IMR-90 (cell line): ENCODE data around the gene FOXO3. TPM values are rescaled to one million over a fixed set of nuclear protein-coding genes. Genes with fewer than 3 reads are reported as not detected.

Experiments used
- ATAC-seq: fragments of 200-7000 bp; cut with Tn5 transposase; 2 replicates; pipeline ENCODE4 v1.9.1; 2020; ENCODE audit warnings: low read depth, mild to moderate bottlenecking, moderate library complexity
- BruUV-seq: library from RNA; stranded (reverse); fragments of 400-500 nt; replicated peaks from 2 replicates; lab custom pipeline; 2021; lab: Mats Ljungman, UMichigan
- CTCF ChIA-PET: fragments of 300-600 bp; formaldehyde crosslinking; extraction: SDS; loops from one replicate; lab custom pipeline; 2021; ENCODE audit warnings: antibody characterized with exemption; lab: Yijun Ruan, JAX
- POLR2A ChIA-PET: fragments of 300-600 bp; sonication (Branson Sonifier 250); formaldehyde crosslinking; loops from one replicate; lab custom pipeline; 2022; ENCODE audit warnings: antibody characterized with exemption; ENCODE audit not compliant: unreplicated experiment; lab: Charles Lee
- DNase-seq: peaks from one replicate; pipeline ENCODE4 v3.0.0; 2013
- H2AFZ ChIP-seq: replicated peaks from 2 replicates; pipeline ENCODE3; 2013; ENCODE audit warnings: low read length, mild to moderate bottlenecking; ENCODE audit not compliant: poor library complexity
- H2AK5ac ChIP-seq: 2 replicates; pipeline ENCODE4 v1.6.1; 2013; ENCODE audit warnings: low read depth, low read length, inconsistent platforms
- H2AK9ac ChIP-seq: replicated peaks from 2 replicates; pipeline ENCODE3; 2013; ENCODE audit warnings: mild to moderate bottlenecking, low read depth, low read length, moderate library complexity; ENCODE audit not compliant: poor library complexity
- H2BK120ac ChIP-seq: 2 replicates; pipeline ENCODE4 v1.6.1; 2013; ENCODE audit warnings: low read depth, low read length, inconsistent platforms
- H2BK15ac ChIP-seq: 3 replicates; pipeline ENCODE4 v1.6.1; 2013; ENCODE audit warnings: low read depth, low read length, inconsistent platforms
- H2BK20ac ChIP-seq: 2 replicates; pipeline ENCODE4 v1.6.1; 2013; ENCODE audit warnings: low read depth, mild to moderate bottlenecking, inconsistent platforms, low read length, moderate library complexity
- H2BK5ac ChIP-seq: 2 replicates; pipeline ENCODE4 v1.6.1; 2013; ENCODE audit warnings: mild to moderate bottlenecking, low read depth, low read length, inconsistent platforms; ENCODE audit not compliant: poor library complexity, severe bottlenecking
- H3K14ac ChIP-seq: replicated peaks from 2 replicates; pipeline ENCODE4 v1.6.1; 2013; ENCODE audit warnings: low read depth, low read length, inconsistent platforms
- H3K18ac ChIP-seq: 2 replicates; pipeline ENCODE4 v1.6.1; 2013; ENCODE audit warnings: low read depth, low read length, control low read depth
- H3K23ac ChIP-seq: 2 replicates; pipeline ENCODE4 v1.6.1; 2013; ENCODE audit warnings: low read depth, low read length, inconsistent platforms
- H3K27ac ChIP-seq: 2 replicates; pipeline ENCODE4 v1.5.1; 2013; ENCODE audit warnings: mild to moderate bottlenecking, control low read depth, low read length; ENCODE audit not compliant: insufficient read depth
- H3K27me3 ChIP-seq: 2 replicates; pipeline ENCODE4 v1.6.1; 2013; ENCODE audit warnings: low read length; ENCODE audit not compliant: control insufficient read depth, insufficient read depth
- H3K36me3 ChIP-seq: 2 replicates; pipeline ENCODE4 v1.6.1; 2013; ENCODE audit warnings: low read length, mixed read lengths; ENCODE audit not compliant: control insufficient read depth, insufficient read depth
- H3K4ac ChIP-seq: 2 replicates; pipeline ENCODE4 v1.6.1; 2013; ENCODE audit warnings: low read depth, low read length, inconsistent platforms
- H3K4me1 ChIP-seq: 2 replicates; pipeline ENCODE4 v1.6.1; 2013; ENCODE audit warnings: low read length, mixed read lengths; ENCODE audit not compliant: control insufficient read depth, insufficient read depth
- H3K4me2 ChIP-seq: 2 replicates; pipeline ENCODE4 v1.6.1; 2013; ENCODE audit warnings: low read depth, mild to moderate bottlenecking, control low read depth, low read length, moderate library complexity
- H3K4me3 ChIP-seq: 2 replicates; pipeline ENCODE4 v1.5.1; 2013; ENCODE audit warnings: low read depth, mild to moderate bottlenecking, control low read depth, low read length, moderate library complexity; ENCODE audit not compliant: insufficient read depth
- H3K56ac ChIP-seq: 2 replicates; pipeline ENCODE4 v1.6.1; 2013; ENCODE audit warnings: low read length, inconsistent platforms; ENCODE audit not compliant: insufficient read depth; ENCODE audit errors: extremely low read depth
- H3K79me1 ChIP-seq, 2 experiments: 2 replicates each; pipeline ENCODE4 v1.6.1; 2013; ENCODE audit warnings: low read length in 2 of 2, inconsistent platforms in 1 of 2, low read depth in 1 of 2
- H3K9ac ChIP-seq: 2 replicates; pipeline ENCODE4 v1.6.1; 2013; ENCODE audit warnings: low read depth, low read length, control low read depth
- H3K9me1 ChIP-seq: 2 replicates; pipeline ENCODE4 v1.6.1; 2013; ENCODE audit warnings: low read length, inconsistent platforms; ENCODE audit not compliant: insufficient read depth
- H3K9me3 ChIP-seq: 2 replicates; pipeline ENCODE4 v1.6.1; 2013; ENCODE audit warnings: low read length; ENCODE audit not compliant: control insufficient read depth, insufficient read depth
- H4K20me1 ChIP-seq: 2 replicates; pipeline ENCODE4 v1.6.1; 2013; ENCODE audit warnings: low read length, inconsistent platforms; ENCODE audit not compliant: insufficient read depth
- H4K5ac ChIP-seq: 2 replicates; pipeline ENCODE4 v1.6.1; 2013; ENCODE audit warnings: mild to moderate bottlenecking, low read depth, low read length, control low read depth
- H4K8ac ChIP-seq, 2 experiments: 2 replicates each; pipeline ENCODE4 v1.6.1; 2013; ENCODE audit warnings: low read depth in 2 of 2, low read length in 2 of 2, control low read depth in 1 of 2, inconsistent platforms in 1 of 2
- H4K91ac ChIP-seq: 2 replicates; pipeline ENCODE4 v1.6.1; 2013; ENCODE audit warnings: low read depth, low read length, inconsistent platforms; ENCODE audit not compliant: insufficient read depth
- BHLHE40 ChIP-seq: fragments of 150-350 bp; IDR thresholded peaks from 2 replicates; pipeline ENCODE4 v1.6.1; 2016; ENCODE audit warnings: mild to moderate bottlenecking, low read depth, low read length
- CEBPB ChIP-seq: IDR thresholded peaks from 2 replicates; pipeline ENCODE4 v1.6.1; 2012; ENCODE audit warnings: low read depth, low read length, improper control_type of control experiment
- CHD1 ChIP-seq: IDR thresholded peaks from 2 replicates; pipeline ENCODE4 v1.6.1; 2012; ENCODE audit warnings: low read depth, low read length, improper control_type of control experiment
- MAFK ChIP-seq: IDR thresholded peaks from 2 replicates; pipeline ENCODE4 v1.6.1; 2012; ENCODE audit warnings: low read depth, low read length, improper control_type of control experiment
- MAZ ChIP-seq: IDR thresholded peaks from 2 replicates; pipeline ENCODE4 v1.6.1; 2012; ENCODE audit warnings: low read depth, mild to moderate bottlenecking, low read length, improper control_type of control experiment, moderate library complexity, borderline replicate concordance
- MXI1 ChIP-seq: IDR thresholded peaks from 2 replicates; pipeline ENCODE4 v1.6.1; 2012; ENCODE audit warnings: low read depth, mild to moderate bottlenecking, low read length, moderate library complexity, borderline replicate concordance
- NFE2L2 ChIP-seq: fragments of 150-350 bp; IDR thresholded peaks from 2 replicates; pipeline ENCODE4 v1.6.1; 2016; ENCODE audit warnings: low read depth, mild to moderate bottlenecking, low read length
- POLR2A ChIP-seq: IDR thresholded peaks from 2 replicates; pipeline ENCODE4 v1.6.1; 2012; ENCODE audit warnings: mild to moderate bottlenecking, low read depth, low read length
- RAD21 ChIP-seq: IDR thresholded peaks from 2 replicates; pipeline ENCODE4 v1.6.1; 2012; ENCODE audit warnings: low read length, improper control_type of control experiment
- RCOR1 ChIP-seq: IDR thresholded peaks from 2 replicates; pipeline ENCODE4 v1.6.1; 2012; ENCODE audit warnings: mild to moderate bottlenecking, low read length, improper control_type of control experiment; ENCODE audit not compliant: insufficient replicate concordance
- RFX5 ChIP-seq: IDR thresholded peaks from 2 replicates; pipeline ENCODE4 v1.8.0; 2012; ENCODE audit warnings: low read depth, mild to moderate bottlenecking, low read length, moderate library complexity
- SMC3 ChIP-seq: fragments of 150-350 bp; IDR thresholded peaks from 2 replicates; pipeline ENCODE4 v1.6.1; 2016; ENCODE audit warnings: low read depth, mild to moderate bottlenecking, antibody characterized with exemption, low read length, moderate library complexity
- WGBS, 2 experiments: methylation state at CpG; one replicate each; pipeline versions ENCODE4 v1.1.5 to v1.1.7; 2013; ENCODE audit warnings: missing lambda C conversion rate in 2 of 2; ENCODE audit not compliant: insufficient read length in 1 of 2; ENCODE audit errors: extremely low coverage in 2 of 2; 5-methylcytosine and 5-hydroxymethylcytosine counted together
- dilution Hi-C: fragments of 300-500 bp; cut with HindIII; formaldehyde crosslinking; loops from one replicate; pipeline ENCODE4 v1.14.3; 2018; ENCODE audit warnings: low sequenced_read_pairs; ENCODE audit not compliant: unreplicated experiment
- in situ Hi-C: fragments of 300-500 bp; cut with MboI; formaldehyde crosslinking; loops from 3 replicates; pipeline ENCODE4 v1.14.3; 2019; ENCODE audit warnings: low sequenced_read_pairs, inconsistent platforms, mixed read lengths
- intact Hi-C: fragments of 100-400 bp; cut with micrococcal nuclease; formaldehyde crosslinking; loops from 2 replicates; pipeline ENCODE4 v1.10.0; 2022
- polyA plus RNA-seq, 3 experiments: library from polyadenylated mRNA; depleted of rRNA; stranded (reverse); fragments of >200 nt; gene quantifications; 2 replicates each; pipeline ENCODE4 v1.2.3, GENCODE V29; 2012; ENCODE audit warnings: low replicate concordance in 1 of 3
- total RNA-seq: library from RNA; depleted of rRNA; stranded (reverse); fragments of >200 nt; gene quantifications from 2 replicates; pipeline ENCODE4 v1.2.3, GENCODE V29; 2012
- TF ChIP-seq, protein P1 (sequence below): fragments of 150-350 bp; IDR thresholded peaks from 2 replicates; pipeline ENCODE4 v1.6.1; 2017; ENCODE audit warnings: mild to moderate bottlenecking, antibody characterized with exemption, low read length, low read depth
- TF ChIP-seq, protein P2 (sequence below): conservative IDR thresholded peaks from 2 replicates; pipeline ENCODE4 v1.5.1; 2012; ENCODE audit warnings: mild to moderate bottlenecking, low read depth, low read length, improper control_type of control experiment
- TF ChIP-seq, protein P3 (sequence below): fragments of 150-350 bp; IDR thresholded peaks from 2 replicates; pipeline ENCODE4 v1.6.1; 2016; ENCODE audit warnings: low read depth, mild to moderate bottlenecking, low read length, moderate library complexity, borderline replicate concordance

Gene FOXO3
- total and polyA plus RNA-seq, 2 of the 4 experiments (the other 2 are of a cell fraction): 17.5 to 38.7 TPM

DNA sequence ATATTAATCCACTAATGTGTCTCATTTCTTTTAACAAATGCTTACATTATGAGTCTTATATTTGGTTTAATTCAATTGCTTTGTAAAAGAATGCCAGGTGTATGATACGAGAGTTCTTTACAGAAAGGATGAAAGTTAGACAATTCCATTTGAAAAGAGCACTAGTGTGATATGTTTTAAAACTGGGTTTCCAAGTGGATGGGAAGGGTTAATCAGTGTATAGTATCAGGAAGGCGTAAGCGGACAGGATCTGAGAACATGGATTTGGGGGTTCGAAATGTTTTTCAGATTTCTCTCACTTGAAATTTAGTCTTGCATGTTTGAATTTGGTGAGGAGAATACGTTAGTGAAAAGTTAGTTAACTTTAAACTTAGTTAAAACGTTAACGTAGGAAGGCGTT is 2.6 kb downstream of the FOXO3 start:
- no peaks in the 10 kb centered on the region for H3K9me3 ChIP-seq
- no peak overlapping the region for H2AK5ac ChIP-seq
- peaks cover 45% of the 10 kb centered on the region for H4K20me1 ChIP-seq
- H3K9ac ChIP-seq: peak overlapping the region; percentile 35; the same call in 1 of the 2 replicates
- DNase-seq (no peak), ATAC-seq (no peak)
- H3K27me3 ChIP-seq: no peaks in the 10 kb centered on the region
- H3K56ac ChIP-seq: no peak overlapping the region
- BruUV-seq: no TSS peak
- H4K5ac ChIP-seq: no peak overlapping the region
- intact Hi-C loops (loop anchor here (2.0 to 5.0 kb wide), 2 partner anchors 94 to 109 kb away; no protein-coding TSS in a partner anchor), in situ Hi-C loops (no loop called here), dilution Hi-C loops (no loop called here)
- H3K79me1 ChIP-seq: peaks cover 4 to 44% of the 10 kb centered on the region in 2 experiments; a peak in 2 of 4 replicates
- no peak overlapping the region for H3K18ac ChIP-seq
- peaks cover 14% of the 10 kb centered on the region for H3K4me1 ChIP-seq
- H2BK15ac ChIP-seq: 0 out of 3 replicates have a peak overlapping the region, but pooled peaks have one; percentile 47
- CTCF ChIA-PET: interaction anchor here (0.7 kb wide), 1 partner anchor 86 kb away, joined by 3 read pairs; no protein-coding TSS in a partner anchor
- H2BK20ac ChIP-seq: 0 out of 2 replicates have a peak overlapping the region, but pooled peaks have one; percentile 27
- no peak overlapping the region for H3K4ac ChIP-seq
- peak overlapping the region; percentile 91 for H2BK5ac ChIP-seq
- H2AK9ac ChIP-seq: no peak overlapping the region
- H2BK120ac ChIP-seq: peak overlapping the region; percentile 30; the same call in 1 of the 2 replicates
- peak overlapping the region; percentile 46; the same call in 1 of the 2 replicates for H3K14ac ChIP-seq
- peak overlapping the region; percentile 78 for H3K4me3 ChIP-seq
- H4K91ac ChIP-seq: no peak overlapping the region
- peaks cover 8% of the 10 kb centered on the region for H3K9me1 ChIP-seq
- WGBS, 2 experiments: no CpG with 5 or more reads among the region's 8 CpGs
- H3K36me3 ChIP-seq: peaks cover 12% of the 10 kb centered on the region
- H3K4me2 ChIP-seq: peak overlapping the region; percentile 90
- no peak overlapping the region for H4K8ac ChIP-seq
- no peak overlapping the region for H3K27ac ChIP-seq
- no peak overlapping the region for H2AFZ ChIP-seq
- POLR2A ChIA-PET: no interaction called here
- H3K23ac ChIP-seq: peak overlapping the region; percentile 83; the same call in 1 of the 2 replicates
- TF ChIP-seq MXI1 (no peak), CHD1 (no peak), RCOR1 (no peak), BHLHE40 (no peak), SMC3 (no peak), POLR2A (no peak), RAD21 (no peak), MAZ (no peak), RFX5 (no peak), MAFK (no peak), CEBPB (no peak), NFE2L2 (no peak)
- TF ChIP-seq, protein P1, sequence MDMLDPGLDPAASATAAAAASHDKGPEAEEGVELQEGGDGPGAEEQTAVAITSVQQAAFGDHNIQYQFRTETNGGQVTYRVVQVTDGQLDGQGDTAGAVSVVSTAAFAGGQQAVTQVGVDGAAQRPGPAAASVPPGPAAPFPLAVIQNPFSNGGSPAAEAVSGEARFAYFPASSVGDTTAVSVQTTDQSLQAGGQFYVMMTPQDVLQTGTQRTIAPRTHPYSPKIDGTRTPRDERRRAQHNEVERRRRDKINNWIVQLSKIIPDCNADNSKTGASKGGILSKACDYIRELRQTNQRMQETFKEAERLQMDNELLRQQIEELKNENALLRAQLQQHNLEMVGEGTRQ: no peak
- TF ChIP-seq, protein P2, sequence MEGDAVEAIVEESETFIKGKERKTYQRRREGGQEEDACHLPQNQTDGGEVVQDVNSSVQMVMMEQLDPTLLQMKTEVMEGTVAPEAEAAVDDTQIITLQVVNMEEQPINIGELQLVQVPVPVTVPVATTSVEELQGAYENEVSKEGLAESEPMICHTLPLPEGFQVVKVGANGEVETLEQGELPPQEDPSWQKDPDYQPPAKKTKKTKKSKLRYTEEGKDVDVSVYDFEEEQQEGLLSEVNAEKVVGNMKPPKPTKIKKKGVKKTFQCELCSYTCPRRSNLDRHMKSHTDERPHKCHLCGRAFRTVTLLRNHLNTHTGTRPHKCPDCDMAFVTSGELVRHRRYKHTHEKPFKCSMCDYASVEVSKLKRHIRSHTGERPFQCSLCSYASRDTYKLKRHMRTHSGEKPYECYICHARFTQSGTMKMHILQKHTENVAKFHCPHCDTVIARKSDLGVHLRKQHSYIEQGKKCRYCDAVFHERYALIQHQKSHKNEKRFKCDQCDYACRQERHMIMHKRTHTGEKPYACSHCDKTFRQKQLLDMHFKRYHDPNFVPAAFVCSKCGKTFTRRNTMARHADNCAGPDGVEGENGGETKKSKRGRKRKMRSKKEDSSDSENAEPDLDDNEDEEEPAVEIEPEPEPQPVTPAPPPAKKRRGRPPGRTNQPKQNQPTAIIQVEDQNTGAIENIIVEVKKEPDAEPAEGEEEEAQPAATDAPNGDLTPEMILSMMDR: no peak
- TF ChIP-seq, protein P3, sequence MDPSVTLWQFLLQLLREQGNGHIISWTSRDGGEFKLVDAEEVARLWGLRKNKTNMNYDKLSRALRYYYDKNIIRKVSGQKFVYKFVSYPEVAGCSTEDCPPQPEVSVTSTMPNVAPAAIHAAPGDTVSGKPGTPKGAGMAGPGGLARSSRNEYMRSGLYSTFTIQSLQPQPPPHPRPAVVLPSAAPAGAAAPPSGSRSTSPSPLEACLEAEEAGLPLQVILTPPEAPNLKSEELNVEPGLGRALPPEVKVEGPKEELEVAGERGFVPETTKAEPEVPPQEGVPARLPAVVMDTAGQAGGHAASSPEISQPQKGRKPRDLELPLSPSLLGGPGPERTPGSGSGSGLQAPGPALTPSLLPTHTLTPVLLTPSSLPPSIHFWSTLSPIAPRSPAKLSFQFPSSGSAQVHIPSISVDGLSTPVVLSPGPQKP: no peak
